OCI-LY1 (cell line): ENCODE measurements around the gene TMEM44.

Source experiments
- H2AFZ ChIP-seq: fragments of 200-600 bp; sonication (generic), shearing (Covaris generic); 2 replicates; pipeline ENCODE4 v1.6.0; 2014; ENCODE audit warnings: antibody characterized with exemption, mild to moderate bottlenecking, low read length
- H3F3A ChIP-seq: fragments of 200-600 bp; sonication (generic), shearing (Covaris generic); 2 replicates; pipeline ENCODE4 v1.6.0; 2014; ENCODE audit warnings: mild to moderate bottlenecking, antibody characterized with exemption, low read length, moderate library complexity; ENCODE audit not compliant: insufficient read depth
- H3K27ac ChIP-seq: fragments of 200-600 bp; sonication (generic); 2 replicates; pipeline ENCODE4 v1.5.1; 2014; ENCODE audit warnings: low read length, mixed run types, mild to moderate bottlenecking, low read depth; ENCODE audit not compliant: poor library complexity, severe bottlenecking
- H3K27me3 ChIP-seq: fragments of 200-600 bp; sonication (generic); 2 replicates; pipeline ENCODE4 v1.6.0; 2014; ENCODE audit warnings: antibody characterized with exemption, mild to moderate bottlenecking, low read length, moderate library complexity; ENCODE audit not compliant: insufficient read depth
- H3K36me3 ChIP-seq: fragments of 200-600 bp; sonication (generic); 2 replicates; pipeline ENCODE4 v1.6.1; 2014; ENCODE audit warnings: mild to moderate bottlenecking, antibody characterized with exemption, low read length, moderate library complexity, mixed read lengths; ENCODE audit not compliant: insufficient read depth
- H3K4me1 ChIP-seq: fragments of 200-600 bp; sonication (generic); 2 replicates; pipeline ENCODE4 v1.5.1; 2014; ENCODE audit warnings: mild to moderate bottlenecking, low read length, moderate library complexity; ENCODE audit not compliant: insufficient read depth, severe bottlenecking
- H3K4me2 ChIP-seq: fragments of 200-600 bp; sonication (generic), shearing (Covaris generic); 2 replicates; pipeline ENCODE4 v1.6.1; 2014; ENCODE audit warnings: low read length
- H3K4me3 ChIP-seq: fragments of 200-600 bp; sonication (generic); 2 replicates; pipeline ENCODE4 v1.5.1; 2014; ENCODE audit warnings: low read length, low read depth, mild to moderate bottlenecking, mixed read lengths; ENCODE audit not compliant: poor library complexity, severe bottlenecking
- H3K79me2 ChIP-seq: fragments of 200-600 bp; shearing (Covaris generic); 2 replicates; pipeline ENCODE4 v1.6.1; 2016; ENCODE audit warnings: mixed run types, low read length, mixed read lengths; ENCODE audit not compliant: insufficient read depth
- H3K9ac ChIP-seq: fragments of 200-600 bp; sonication (generic), shearing (Covaris generic); 2 replicates; pipeline ENCODE4 v1.6.1; 2014; ENCODE audit warnings: mild to moderate bottlenecking, low read length, mixed read lengths
- H3K9me2 ChIP-seq: fragments of 200-600 bp; sonication (generic), shearing (Covaris generic); 2 replicates; pipeline ENCODE4 v1.6.1; 2014; ENCODE audit warnings: low read depth, mild to moderate bottlenecking, low read length, mixed read lengths
- H3K9me3 ChIP-seq: fragments of 200-600 bp; shearing (Covaris generic); 2 replicates; pipeline ENCODE4 v1.6.1; 2014; ENCODE audit warnings: low read length, mixed read lengths
- H4K20me1 ChIP-seq: fragments of 200-600 bp; sonication (generic), shearing (Covaris generic); 2 replicates; pipeline ENCODE4 v1.6.0; 2016; ENCODE audit warnings: mild to moderate bottlenecking, low read length; ENCODE audit not compliant: insufficient read depth
- EZH2 ChIP-seq: fragments of 200-600 bp; sonication (generic), shearing (Covaris generic); IDR thresholded peaks from 2 replicates; pipeline ENCODE4 v1.8.0; 2017; ENCODE audit warnings: borderline replicate concordance, mixed run types, mild to moderate bottlenecking, antibody characterized with exemption, low read length, moderate library complexity, mixed read lengths
- TF ChIP-seq, protein P1 (sequence below): fragments of 200-600 bp; sonication (generic), shearing (Covaris generic); IDR thresholded peaks from 2 replicates; pipeline ENCODE4 v1.5.1; 2017; ENCODE audit warnings: mild to moderate bottlenecking, antibody characterized with exemption, low read length, moderate library complexity, mixed read lengths

TMEM44 gene

GRCh38 chr3:194671900-194672808 is 38.9 kb upstream of the TMEM44 start, which contains the start of gene LSG1:
Gene LSG1, minus strand, starts transcription at chr3:194672191. Its CDS starts 29 bp downstream, at chr3:194672162.
- Histone ChIP-seq H3K9me3 (no peaks in the 10 kb centered on the region), H3K4me2 (peak within 1 kb of the TSS; percentile 63), H4K20me1 (no peaks in the 10 kb centered on the region), H3K27me3 (no peaks in the 10 kb centered on the region), H3K27ac (peak within 1 kb of the TSS; percentile 68), H3F3A (no peaks in the 10 kb centered on the region), H3K36me3 (peaks cover 22% of the 10 kb centered on the region), H3K79me2 (peaks cover 20% of the 10 kb centered on the region), H2AFZ (peak within 1 kb of the TSS; percentile 95), H3K9ac (peak within 1 kb of the TSS; percentile 72), H3K9me2 (no peaks in the 10 kb centered on the region), H3K4me1 (peaks cover 18% of the 10 kb centered on the region), H3K4me3 (peak within 1 kb of the TSS; percentile 84)
- TF ChIP-seq EZH2: no peak
- TF ChIP-seq, protein P1, sequence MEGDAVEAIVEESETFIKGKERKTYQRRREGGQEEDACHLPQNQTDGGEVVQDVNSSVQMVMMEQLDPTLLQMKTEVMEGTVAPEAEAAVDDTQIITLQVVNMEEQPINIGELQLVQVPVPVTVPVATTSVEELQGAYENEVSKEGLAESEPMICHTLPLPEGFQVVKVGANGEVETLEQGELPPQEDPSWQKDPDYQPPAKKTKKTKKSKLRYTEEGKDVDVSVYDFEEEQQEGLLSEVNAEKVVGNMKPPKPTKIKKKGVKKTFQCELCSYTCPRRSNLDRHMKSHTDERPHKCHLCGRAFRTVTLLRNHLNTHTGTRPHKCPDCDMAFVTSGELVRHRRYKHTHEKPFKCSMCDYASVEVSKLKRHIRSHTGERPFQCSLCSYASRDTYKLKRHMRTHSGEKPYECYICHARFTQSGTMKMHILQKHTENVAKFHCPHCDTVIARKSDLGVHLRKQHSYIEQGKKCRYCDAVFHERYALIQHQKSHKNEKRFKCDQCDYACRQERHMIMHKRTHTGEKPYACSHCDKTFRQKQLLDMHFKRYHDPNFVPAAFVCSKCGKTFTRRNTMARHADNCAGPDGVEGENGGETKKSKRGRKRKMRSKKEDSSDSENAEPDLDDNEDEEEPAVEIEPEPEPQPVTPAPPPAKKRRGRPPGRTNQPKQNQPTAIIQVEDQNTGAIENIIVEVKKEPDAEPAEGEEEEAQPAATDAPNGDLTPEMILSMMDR: no peak

- H3F3A ChIP-seq: no peaks in the 10 kb centered on the region
- no peaks in the 10 kb centered on the region for H3K9me2 ChIP-seq
- peak overlapping the region; percentile 63 for H3K4me2 ChIP-seq
- peaks cover 20% of the 10 kb centered on the region for H3K79me2 ChIP-seq
- H3K4me3 ChIP-seq: peak overlapping the region; percentile 84
- H3K27me3 ChIP-seq: no peaks in the 10 kb centered on the region
- H3K9ac ChIP-seq: peak overlapping the region; percentile 72
- H3K4me1 ChIP-seq: peaks cover 18% of the 10 kb centered on the region
- H4K20me1 ChIP-seq: no peaks in the 10 kb centered on the region
- peak overlapping the region; percentile 68 for H3K27ac ChIP-seq
- H3K36me3 ChIP-seq: peaks cover 25% of the 10 kb centered on the region
- no peak for TF ChIP-seq EZH2
- TF ChIP-seq, protein P1: peak; percentile 93
- no peak overlapping the region for H2AFZ ChIP-seq
- no peaks in the 10 kb centered on the region for H3K9me3 ChIP-seq
Measured at GRCh38 chr3:194671511-194671899, 38.3 kb upstream of the TMEM44 start.

- H3F3A ChIP-seq: no peaks in the 10 kb centered on the region
- peaks cover 57% of the 10 kb centered on the region for H3K36me3 ChIP-seq
- H3K79me2 ChIP-seq: peaks cover 20% of the 10 kb centered on the region
- no peaks in the 10 kb centered on the region for H3K9me3 ChIP-seq
- no peak overlapping the region for H2AFZ ChIP-seq
- H3K9me2 ChIP-seq: no peaks in the 10 kb centered on the region
- H3K4me1 ChIP-seq: peaks cover 13% of the 10 kb centered on the region
- no peaks in the 10 kb centered on the region for H4K20me1 ChIP-seq
- no peaks in the 10 kb centered on the region for H3K27me3 ChIP-seq
- no peak overlapping the region for H3K4me2 ChIP-seq
- H3K4me3 ChIP-seq: no peak overlapping the region
- H3K27ac ChIP-seq: no peak overlapping the region
- no peak overlapping the region for H3K9ac ChIP-seq
- TF ChIP-seq EZH2: no peak
- TF ChIP-seq, protein P1: no peak
Measured at GRCh38 chr3:194667363-194667762, 34.1 kb upstream of the TMEM44 start.
